K562 treated with DMSO at 1 percent for 12 hours (cell line): ENCODE measurements around the gene ACTN3. TPM values are rescaled to one million over a fixed set of nuclear protein-coding genes. Genes with fewer than 3 reads are reported as not detected.

Experiments
- total RNA-seq: library from RNA; unstranded; fragments of 300-600 nt; gene quantifications from 2 replicates; pipeline ENCODE4 v1.2.3, GENCODE V29; 2022; ENCODE audit not compliant: insufficient read depth

The ACTN3 gene
- not detected in 2 replicates for total RNA-seq

GRCh38 chr11:66546368-66546965, at the start of gene ACTN3:
Gene ACTN3, plus strand, starts transcription at chr11:66546903. Its CDS starts 35 bp downstream, at chr11:66546938.

DNA sequence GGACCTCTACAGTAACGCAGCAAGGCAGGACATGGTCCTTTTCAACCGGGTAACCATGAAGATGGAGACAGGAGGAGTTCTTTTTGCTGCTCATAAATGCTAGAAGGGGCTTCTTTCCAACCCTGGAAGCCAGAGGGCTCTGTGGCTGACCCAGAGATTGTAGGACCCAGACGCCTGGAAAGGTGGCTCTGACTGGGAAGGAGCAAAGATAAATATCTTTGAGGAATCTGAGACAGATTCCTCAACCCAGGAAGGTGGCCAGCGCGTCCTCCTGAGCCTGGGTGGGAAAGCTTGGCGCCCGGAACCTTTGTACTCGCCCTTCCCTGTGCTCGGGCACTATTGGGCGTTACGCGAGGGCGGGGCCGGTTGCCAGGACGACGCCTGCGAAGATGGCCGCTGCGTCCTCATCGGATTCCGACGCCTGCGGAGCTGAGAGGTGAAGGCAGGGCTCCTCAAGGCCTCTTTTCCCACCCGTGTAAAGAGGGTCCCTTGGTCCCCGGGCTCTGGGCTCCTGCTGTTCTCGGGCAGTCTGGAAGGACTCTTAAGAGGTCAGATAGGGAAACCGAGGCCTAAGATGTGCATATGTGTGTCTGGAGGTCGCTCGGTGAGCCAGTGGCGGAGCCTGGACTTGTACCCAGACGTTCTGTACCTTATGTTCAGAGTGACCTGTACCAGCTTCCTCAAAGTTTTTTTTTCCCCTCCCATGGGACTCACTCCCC, 36.3 kb upstream of the ACTN3 start, which contains the start of gene BBS1:
Gene BBS1 (plus strand): TSS at position 365 of the 719 bp plus-strand sequence. CDS start 25 bp downstream, at position 390.

DNA sequence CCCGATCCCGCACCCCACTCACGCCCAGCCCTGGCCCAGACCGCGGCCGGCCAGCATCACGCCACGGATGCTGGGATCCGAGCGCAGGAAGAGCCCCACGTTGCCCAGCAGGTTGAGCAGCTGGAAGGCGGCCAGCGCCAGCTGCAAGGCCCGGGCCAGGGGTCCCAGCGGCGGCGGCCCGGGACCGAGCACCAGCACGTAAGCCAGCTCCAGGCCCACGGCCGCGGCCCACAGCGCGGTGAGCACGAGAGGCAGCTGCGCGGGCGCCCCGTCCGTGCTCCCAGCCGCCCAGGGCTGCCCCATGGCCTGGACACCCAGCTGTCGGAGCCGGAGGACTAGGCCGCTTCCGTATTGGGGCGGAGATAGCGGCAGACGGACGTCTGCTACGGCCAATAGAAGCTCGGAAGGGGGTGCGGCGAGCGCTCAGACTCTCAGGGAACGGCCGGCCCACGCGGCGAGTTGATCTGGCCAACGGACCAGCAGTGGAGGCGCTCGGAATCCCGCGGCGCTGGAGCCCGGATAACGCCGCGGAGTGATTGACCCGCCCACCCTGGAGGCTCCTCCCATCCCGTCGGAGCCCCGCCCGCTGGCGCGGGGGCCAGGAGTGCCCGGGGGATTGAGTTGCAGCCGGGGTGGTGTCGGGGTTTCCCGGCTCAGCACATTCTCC, 869 bp upstream of the ACTN3 start, which contains the start of gene ZDHHC24:
Gene ZDHHC24 (minus strand): TSS at position 348 of the 667 bp plus-strand sequence. CDS start 45 bp downstream, at position 303.

GRCh38 chr11:66568124-66568916, 21.6 kb downstream of the ACTN3 start, which contains the start of gene CTSF:
Gene CTSF, minus strand, starts transcription at chr11:66568606. Its CDS starts 120 bp downstream, at chr11:66568486.

GRCh38 chr11:66592457-66593302, 46.0 kb downstream of the ACTN3 start, which contains the start of the genes CCDC87 and CCS:
Gene CCDC87, minus strand, starts transcription at chr11:66593063. Its CDS starts 48 bp downstream, at chr11:66593015.
Gene CCS, plus strand, starts transcription at chr11:66593185. Its CDS starts 77 bp downstream, at chr11:66593262.

Other genes with a start within 250 kb of the ACTN3 start
- not detected in 2 replicates for gene CD248, start 229.9 kb upstream of the ACTN3 start, total RNA-seq
- gene RIN1, start 210.5 kb upstream of the ACTN3 start, total RNA-seq: 0.59 and 0.91 TPM in 2 replicates
- gene BRMS1, start 201.8 kb upstream of the ACTN3 start, total RNA-seq: 44.7 and 57.8 TPM in 2 replicates
- 27.4 and 34.3 TPM in 2 replicates for gene B4GAT1, start 199.3 kb upstream of the ACTN3 start, total RNA-seq
- gene SLC29A2, start 175.1 kb upstream of the ACTN3 start, total RNA-seq: 7.5 and 12.2 TPM in 2 replicates
- gene NPAS4, start 125.9 kb upstream of the ACTN3 start, total RNA-seq: not detected in 2 replicates
- gene MRPL11, start 108.1 kb upstream of the ACTN3 start, total RNA-seq: 44.5 and 73.2 TPM in 2 replicates
- 4.0 and 7.5 TPM in 2 replicates for gene PELI3, start 80.0 kb upstream of the ACTN3 start, total RNA-seq
- gene DPP3, start 66.5 kb upstream of the ACTN3 start, total RNA-seq: 41.1 and 42.9 TPM in 2 replicates
- 8.5 and 13.5 TPM in 2 replicates for gene BBS1, start 36.3 kb upstream of the ACTN3 start, total RNA-seq
- gene ZDHHC24, start 855 bp upstream of the ACTN3 start, total RNA-seq: 6.9 and 8.6 TPM in 2 replicates
- gene CTSF, start 21.7 kb downstream of the ACTN3 start, total RNA-seq: 20.3 and 24.5 TPM in 2 replicates
- gene CCDC87, start 46.2 kb downstream of the ACTN3 start, total RNA-seq: not detected in 2 replicates
- gene CCS, start 46.3 kb downstream of the ACTN3 start, total RNA-seq: 40.3 and 40.4 TPM in 2 replicates
- gene RBM14, start 69.7 kb downstream of the ACTN3 start, total RNA-seq: 51.4 and 80.4 TPM in 2 replicates
- gene RBM4, start 91.8 kb downstream of the ACTN3 start, total RNA-seq: 110 and 113 TPM in 2 replicates
- gene RBM4B, start 131.0 kb downstream of the ACTN3 start, total RNA-seq: 14.5 and 27.8 TPM in 2 replicates
- 6.3 and 15.2 TPM in 2 replicates for gene SPTBN2, start 182.3 kb downstream of the ACTN3 start, total RNA-seq